Spleen (tissue), 11 donors: ENCODE data around the gene DALRD3. TPM values are rescaled to one million over a fixed set of nuclear protein-coding genes. Genes with fewer than 3 reads are reported as not detected.

Experiments used
- DNase-seq: peaks from one replicate; pipeline ENCODE4 v3.0.0-alpha.2; 2020
- H3K27ac ChIP-seq, 8 donors: fragments of 200-600 bp; sonication (generic) in 7 of 8; 1 replicate in 4 of 8; 2 replicates in 4 of 8; pipeline versions ENCODE4 v1.5.0 to v1.8.0; 2016 to 2021; ENCODE audit warnings: inconsistent platforms in 4 of 8, mild to moderate bottlenecking in 4 of 8, moderate library complexity in 1 of 8
- H3K27me3 ChIP-seq, 7 donors: fragments of 200-600 bp; sonication (generic) in 6 of 7; replicated peaks in 1 of 7; 1 replicate in 4 of 7; 2 replicates in 3 of 7; pipeline versions ENCODE4 v1.5.0 to v1.8.0; 2016 to 2021; ENCODE audit warnings: inconsistent platforms in 3 of 7, mild to moderate bottlenecking in 1 of 7
- H3K36me3 ChIP-seq, 6 donors: fragments of 200-600 bp; sonication (generic) in 5 of 6; 1 replicate in 4 of 6; 2 replicates in 2 of 6; pipeline versions ENCODE4 v1.5.0 to v1.8.0; 2016 to 2021; ENCODE audit warnings: inconsistent platforms in 2 of 6
- H3K4me1 ChIP-seq, 6 donors: fragments of 200-600 bp; sonication (generic) in 5 of 6; 1 replicate in 3 of 6; 2 replicates in 3 of 6; pipeline versions ENCODE4 v1.5.0 to v1.8.0; 2016 to 2021; ENCODE audit warnings: inconsistent platforms in 3 of 6
- H3K4me3 ChIP-seq, 8 donors: fragments of 200-600 bp; sonication (generic) in 7 of 8; 1 replicate in 4 of 8; 2 replicates in 4 of 8; pipeline versions ENCODE4 v1.5.0 to v1.8.0; 2016 to 2021; ENCODE audit warnings: inconsistent platforms in 4 of 8, mild to moderate bottlenecking in 4 of 8, moderate library complexity in 2 of 8
- H3K9me3 ChIP-seq, 8 donors: fragments of 200-600 bp; sonication (generic) in 7 of 8; 1 replicate in 4 of 8; 2 replicates in 4 of 8; pipeline versions ENCODE4 v1.5.0 to v1.8.0; 2016 to 2021; ENCODE audit warnings: inconsistent platforms in 4 of 8
- POLR2A ChIP-seq, 3 donors: fragments of 450-650 bp; IDR thresholded peaks; one replicate each; pipeline ENCODE4 v1.5.1; 2017; ENCODE audit warnings: antibody characterized with exemption in 3 of 3, mild to moderate bottlenecking in 1 of 3
- POLR2AphosphoS5 ChIP-seq, 3 donors: sonication (generic); formaldehyde crosslinking; IDR thresholded peaks; one replicate each; pipeline ENCODE4 v1.5.1; 2017; ENCODE audit warnings: antibody characterized with exemption in 3 of 3
- WGBS, 5 donors: extraction: QIAGEN DNeasy Blood & Tissue Kit in 3 of 5; methylation state at CpG; one replicate each; pipeline versions ENCODE4 v1.1.5 to v1.1.7; 2013 to 2018; 5-methylcytosine and 5-hydroxymethylcytosine counted together
- intact Hi-C: fragments of 100-400 bp; cut with DNase I; formaldehyde crosslinking; loops from one replicate; pipeline ENCODE4 v1.15.0; 2023; ENCODE audit warnings: low total_unique reads
- polyA plus RNA-seq, 3 donors: library from polyadenylated mRNA; stranded (reverse); fragments of 200-250 nt; gene quantifications; one replicate each; pipeline ENCODE4 v1.2.1, GENCODE V29; 2013
- total RNA-seq, 7 donors: library from RNA; depleted of rRNA in 3 of 7; stranded (reverse); fragments of >200 nt in 3 of 7; fragmentation: NEBNext Ultra II Directional in 4 of 7; extraction: Animal tissue kit (Norgen Biotek cat#: 25700) in 4 of 7; gene quantifications; one replicate each; pipeline versions ENCODE4 v1.1.0 to v1.2.1, GENCODE V29; 2016 to 2021
- TF ChIP-seq, protein P1 (sequence below), 11 experiments: fragments of 200-600 bp in 7 of 11; fragments of 450-650 bp in 4 of 11; sonication (generic) in 4 of 11; IDR thresholded peaks in 8 of 11; conservative IDR thresholded peaks in 3 of 11; 1 replicate in 7 of 11; 2 replicates in 4 of 11; pipeline versions ENCODE4 v1.4.0 to v1.8.0; 2016 to 2021; ENCODE audit warnings: antibody characterized with exemption in 11 of 11, inconsistent platforms in 4 of 11, mild to moderate bottlenecking in 1 of 11
- donor health status: healthy with polysubstance abuse.
- donor health status: DM: no; HTN: no; CAD: no; lungs with moderate emphysema.
- donor health status: DM: no; HTN: no; CAD: no.
- donor health status: Bipolar disorder and iron deficiency.
- donor health status: healthy.
- donor health status: DM: no; HTN: no; CAD: no.
- donor health status: DM: yes; HTN: yes; CAD: no.

DALRD3 gene
- total and polyA plus RNA-seq, 10 donors = 16.4 to 32.0 (median 25.3) TPM

DNA sequence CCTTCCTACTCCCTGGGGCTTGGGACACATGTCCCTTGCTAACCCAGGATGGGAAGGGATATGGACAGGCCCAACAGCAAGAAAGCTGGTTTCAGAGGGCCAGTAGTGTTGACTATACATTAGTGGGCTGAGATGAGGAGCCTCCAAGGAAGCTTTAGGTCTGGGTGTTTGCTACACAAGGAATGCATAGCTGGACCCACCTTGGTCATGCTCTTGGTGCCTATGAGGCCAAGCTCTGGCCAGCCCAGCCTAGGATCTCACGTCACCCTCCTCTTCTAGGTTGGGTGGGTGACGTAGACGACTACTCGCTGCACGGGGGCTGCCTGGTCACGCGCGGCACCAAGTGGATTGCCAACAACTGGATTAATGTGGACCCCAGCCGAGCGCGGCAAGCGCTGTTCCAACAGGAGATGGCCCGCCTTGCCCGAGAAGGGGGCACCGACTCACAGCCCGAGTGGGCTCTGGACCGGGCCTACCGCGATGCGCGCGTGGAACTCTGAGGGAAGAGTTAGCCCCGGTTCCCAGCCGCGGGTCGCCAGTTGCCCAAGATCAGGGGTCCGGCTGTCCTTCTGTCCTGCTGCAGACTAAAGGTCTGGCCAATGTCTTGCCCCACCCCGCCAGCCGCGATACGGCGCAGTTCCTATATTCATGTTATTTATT is 11.8 kb downstream of the DALRD3 start:
- no peak for DNase-seq
- no peak for TF ChIP-seq POLR2A (IDR thresholded peaks at IDR 0.05)
- no peak for TF ChIP-seq POLR2AphosphoS5 (IDR thresholded peaks at IDR 0.05)
- TF ChIP-seq, protein P1, sequence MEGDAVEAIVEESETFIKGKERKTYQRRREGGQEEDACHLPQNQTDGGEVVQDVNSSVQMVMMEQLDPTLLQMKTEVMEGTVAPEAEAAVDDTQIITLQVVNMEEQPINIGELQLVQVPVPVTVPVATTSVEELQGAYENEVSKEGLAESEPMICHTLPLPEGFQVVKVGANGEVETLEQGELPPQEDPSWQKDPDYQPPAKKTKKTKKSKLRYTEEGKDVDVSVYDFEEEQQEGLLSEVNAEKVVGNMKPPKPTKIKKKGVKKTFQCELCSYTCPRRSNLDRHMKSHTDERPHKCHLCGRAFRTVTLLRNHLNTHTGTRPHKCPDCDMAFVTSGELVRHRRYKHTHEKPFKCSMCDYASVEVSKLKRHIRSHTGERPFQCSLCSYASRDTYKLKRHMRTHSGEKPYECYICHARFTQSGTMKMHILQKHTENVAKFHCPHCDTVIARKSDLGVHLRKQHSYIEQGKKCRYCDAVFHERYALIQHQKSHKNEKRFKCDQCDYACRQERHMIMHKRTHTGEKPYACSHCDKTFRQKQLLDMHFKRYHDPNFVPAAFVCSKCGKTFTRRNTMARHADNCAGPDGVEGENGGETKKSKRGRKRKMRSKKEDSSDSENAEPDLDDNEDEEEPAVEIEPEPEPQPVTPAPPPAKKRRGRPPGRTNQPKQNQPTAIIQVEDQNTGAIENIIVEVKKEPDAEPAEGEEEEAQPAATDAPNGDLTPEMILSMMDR (IDR thresholded peaks at IDR 0.05 in 8 of 11, conservative IDR thresholded peaks at IDR 0.05 in 3 of 11) = no peak
- Histone ChIP-seq H3K9me3 (no peaks in the 10 kb centered on the region), H3K36me3 (peaks cover 0 to 29% (median under 1%) of the 10 kb centered on the region in 6 donors), H3K27me3 (no peaks in the 10 kb centered on the region), H3K4me1 (peaks cover 12 to 49% (median 28%) of the 10 kb centered on the region in 6 donors), H3K27ac (peak overlapping the region; percentile 93 to 98 (median 95)), H3K4me3 (peak overlapping the region; percentile 74 to 90 (median 80))
- WGBS, 5 donors = 1 to 5% (median 2%) methylated on average over 29 to 32 of the region's 32 CpGs
- intact Hi-C loops = no loop called here

- no peaks in the 10 kb centered on the region for H3K9me3 ChIP-seq
- peak overlapping the region in 4 of 8 donors; percentile 77 to 88 (median 80) for H3K4me3 ChIP-seq
- WGBS, 5 donors = 86 to 100% (median 95%) methylated on average over 5 of the region's 5 CpGs
- no peak for DNase-seq
- intact Hi-C loops = no loop called here
- no peak for TF ChIP-seq POLR2AphosphoS5 (IDR thresholded peaks at IDR 0.05)
- TF ChIP-seq, protein P1 (IDR thresholded peaks at IDR 0.05 in 8 of 11, conservative IDR thresholded peaks at IDR 0.05 in 3 of 11) = no peak
- TF ChIP-seq POLR2A (IDR thresholded peaks at IDR 0.05) = no peak
- no peaks in the 10 kb centered on the region for H3K27me3 ChIP-seq
- peaks cover 12 to 44% (median 25%) of the 10 kb centered on the region in 6 donors for H3K4me1 ChIP-seq
- H3K36me3 ChIP-seq = peaks cover 0 to 26% (median 0%) of the 10 kb centered on the region in 6 donors
- H3K27ac ChIP-seq = peak overlapping the region in 6 of 8 donors; percentile 94 to 98 (median 95)
Observed at GRCh38 chr3:49005998-49006397, 12.4 kb downstream of the DALRD3 start.

- Histone ChIP-seq H3K36me3 (peaks cover 0 to 23% (median 0%) of the 10 kb centered on the region in 6 donors), H3K4me3 (no peak overlapping the region), H3K9me3 (no peaks in the 10 kb centered on the region), H3K27ac (no peak overlapping the region), H3K4me1 (peaks cover 12 to 37% (median 25%) of the 10 kb centered on the region in 6 donors), H3K27me3 (no peaks in the 10 kb centered on the region)
- DNase-seq = no peak
- WGBS, 5 donors = 94 to 100% (median 99%) methylated on average over 3 of the region's 3 CpGs
- TF ChIP-seq POLR2AphosphoS5 (IDR thresholded peaks at IDR 0.05) (no peak), POLR2A (IDR thresholded peaks at IDR 0.05) (no peak)
- TF ChIP-seq, protein P1 (IDR thresholded peaks at IDR 0.05 in 8 of 11, conservative IDR thresholded peaks at IDR 0.05 in 3 of 11) = no peak
- intact Hi-C loops = no loop called here
Observed at GRCh38 chr3:49005303-49005680, 13.1 kb downstream of the DALRD3 start.
